Skeletal muscle tissue (tissue), 4 donors: ENCODE data around the gene TM9SF2. TPM values are rescaled to one million over a fixed set of nuclear protein-coding genes. Genes with fewer than 3 reads are reported as not detected.

ENCODE experiments used
- H3K27ac ChIP-seq: one replicate; pipeline ENCODE4 v1.7.0; 2013; ENCODE audit warnings: mild to moderate bottlenecking, low read depth, low read length, inconsistent platforms
- H3K27me3 ChIP-seq, 3 donors: one replicate each; pipeline ENCODE4 v1.7.0; 2013; ENCODE audit warnings: low read length in 3 of 3; ENCODE audit not compliant: control insufficient read depth in 3 of 3, insufficient read depth in 3 of 3
- H3K36me3 ChIP-seq, 3 donors: one replicate each; pipeline ENCODE4 v1.7.0; 2013; ENCODE audit warnings: low read length in 3 of 3; ENCODE audit not compliant: control insufficient read depth in 3 of 3, insufficient read depth in 3 of 3
- H3K4me1 ChIP-seq, 3 donors: one replicate each; pipeline ENCODE4 v1.7.0; 2013; ENCODE audit warnings: low read length in 3 of 3, mild to moderate bottlenecking in 3 of 3; ENCODE audit not compliant: control insufficient read depth in 3 of 3, insufficient read depth in 3 of 3
- H3K4me3 ChIP-seq, 3 donors: one replicate each; pipeline ENCODE4 v1.7.0; 2013; ENCODE audit warnings: low read length in 3 of 3
- H3K9ac ChIP-seq, 3 donors: one replicate each; pipeline ENCODE4 v1.7.0; 2013; ENCODE audit warnings: low read length in 3 of 3, mild to moderate bottlenecking in 3 of 3, moderate library complexity in 2 of 3, low read depth in 1 of 3
- H3K9me3 ChIP-seq, 3 donors: one replicate each; pipeline ENCODE4 v1.7.0; 2013; ENCODE audit warnings: low read length in 3 of 3; ENCODE audit not compliant: control insufficient read depth in 3 of 3
- total RNA-seq: library from RNA; depleted of rRNA; stranded (reverse); fragments of >200 nt; gene quantifications from one replicate; pipeline ENCODE4 v1.2.3, GENCODE V29; 2014
- donor health status: Osteomylitis.

Gene TM9SF2
- total RNA-seq, 1 donor from 2014 or later = 116 TPM

- H3K27ac ChIP-seq = no peak overlapping the region
- no peak overlapping the region for H3K4me3 ChIP-seq
- no peaks in the 10 kb centered on the region for H3K36me3 ChIP-seq
- H3K9me3 ChIP-seq = no peaks in the 10 kb centered on the region
- no peaks in the 10 kb centered on the region for H3K27me3 ChIP-seq
- H3K9ac ChIP-seq = no peak overlapping the region
- H3K4me1 ChIP-seq = peaks cover 4 to 6% (median 6%) of the 10 kb centered on the region in 3 donors
Observed at GRCh38 chr13:99587893-99588606, 86.8 kb downstream of the TM9SF2 start.

GRCh38 chr13:99589575-99589974 lies 88.3 kb downstream of the TM9SF2 start:
- Histone ChIP-seq H3K36me3 (no peaks in the 10 kb centered on the region), H3K27ac (no peak overlapping the region), H3K27me3 (no peaks in the 10 kb centered on the region), H3K9ac (no peak overlapping the region), H3K4me1 (peaks cover 4 to 6% (median 6%) of the 10 kb centered on the region in 3 donors), H3K4me3 (no peak overlapping the region), H3K9me3 (no peaks in the 10 kb centered on the region)

DNA sequence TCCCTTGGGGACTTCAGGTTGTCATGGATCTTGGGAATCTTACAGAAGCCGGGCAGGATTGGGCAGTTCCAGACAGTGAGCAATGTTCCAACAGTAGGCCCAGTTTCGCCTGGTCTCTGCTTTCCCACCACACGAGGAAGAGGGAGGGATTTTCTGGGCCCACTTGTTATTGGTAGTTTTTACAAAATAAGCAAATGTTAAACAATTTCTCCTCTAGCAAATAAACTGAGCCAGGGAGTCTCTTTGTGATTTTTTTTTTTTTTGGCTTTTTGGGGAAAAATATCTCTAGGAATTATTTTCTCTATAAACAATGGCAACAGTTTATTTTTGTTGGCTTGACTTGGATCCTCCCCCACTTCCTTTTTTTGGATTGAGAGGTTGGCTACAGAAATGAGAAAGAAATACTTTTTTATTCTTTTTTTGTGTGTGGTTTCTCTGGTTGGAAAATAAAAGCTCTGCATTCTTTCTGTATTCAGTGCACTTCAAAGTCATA lies 89.3 kb downstream of the TM9SF2 start:
- H3K4me3 ChIP-seq = no peak overlapping the region
- peaks cover 4 to 6% (median 6%) of the 10 kb centered on the region in 3 donors for H3K4me1 ChIP-seq
- H3K9ac ChIP-seq = no peak overlapping the region
- no peak overlapping the region for H3K27ac ChIP-seq
- no peaks in the 10 kb centered on the region for H3K9me3 ChIP-seq
- H3K36me3 ChIP-seq = no peaks in the 10 kb centered on the region
- no peaks in the 10 kb centered on the region for H3K27me3 ChIP-seq

DNA sequence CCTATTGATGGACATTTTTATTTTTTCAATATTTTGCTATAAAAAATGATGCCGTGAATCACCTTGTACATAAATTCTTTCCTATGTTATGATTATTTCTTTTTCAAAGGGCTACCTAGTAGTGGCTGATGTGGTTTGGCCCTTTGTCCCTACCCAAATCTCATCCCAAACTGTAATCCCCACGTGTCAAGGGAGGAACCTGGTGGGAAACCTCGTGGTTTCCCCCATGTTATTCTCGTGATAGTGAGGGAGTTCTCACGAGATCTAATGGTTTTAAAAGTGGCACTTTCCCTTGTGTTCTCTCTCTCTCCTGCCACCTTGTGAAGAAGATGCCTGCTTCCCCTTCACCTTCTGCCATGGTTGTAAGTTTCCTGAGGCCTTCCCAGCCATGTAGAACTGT lies 94.9 kb downstream of the TM9SF2 start:
- Histone ChIP-seq H3K9me3 (no peaks in the 10 kb centered on the region), H3K27ac (no peak overlapping the region), H3K4me3 (no peak overlapping the region), H3K4me1 (no peaks in the 10 kb centered on the region), H3K27me3 (peaks cover 0 to under 1% (median 0%) of the 10 kb centered on the region in 3 donors), H3K36me3 (no peaks in the 10 kb centered on the region), H3K9ac (no peak overlapping the region)

DNA sequence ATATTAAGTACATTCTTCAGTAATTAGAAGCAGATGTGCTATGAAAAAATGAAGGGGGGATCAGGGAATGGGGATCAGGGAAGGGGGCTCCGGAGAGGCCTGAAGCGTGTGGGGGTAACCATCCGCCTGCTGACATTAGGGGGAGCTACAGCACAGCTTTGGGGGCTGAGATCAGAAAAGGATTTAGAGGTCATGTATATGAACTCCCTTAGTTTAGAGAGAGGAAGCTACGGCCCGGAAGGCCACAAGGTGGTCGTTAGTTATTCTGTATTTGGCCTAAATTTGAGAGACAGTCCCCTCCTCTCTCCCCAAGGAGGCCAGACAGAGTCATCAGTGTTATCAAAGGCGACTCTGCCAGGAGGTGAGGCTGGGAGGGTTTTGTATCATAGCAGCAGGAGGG lies 99.0 kb downstream of the TM9SF2 start:
- H3K27me3 ChIP-seq = peaks cover 0 to 2% (median 0%) of the 10 kb centered on the region in 3 donors
- H3K9ac ChIP-seq = no peak overlapping the region
- no peak overlapping the region for H3K4me3 ChIP-seq
- H3K9me3 ChIP-seq = no peaks in the 10 kb centered on the region
- H3K36me3 ChIP-seq = no peaks in the 10 kb centered on the region
- peaks cover 0 to under 1% (median 0%) of the 10 kb centered on the region in 3 donors for H3K4me1 ChIP-seq
- H3K27ac ChIP-seq = no peak overlapping the region

GRCh38 chr13:99601535-99601934 lies 100.3 kb downstream of the TM9SF2 start:
- no peak overlapping the region for H3K27ac ChIP-seq
- H3K36me3 ChIP-seq = no peaks in the 10 kb centered on the region
- no peak overlapping the region for H3K9ac ChIP-seq
- no peak overlapping the region for H3K4me3 ChIP-seq
- peaks cover 0 to 2% (median 0%) of the 10 kb centered on the region in 3 donors for H3K27me3 ChIP-seq
- no peaks in the 10 kb centered on the region for H3K9me3 ChIP-seq
- H3K4me1 ChIP-seq = peaks cover 7 to 8% (median 7%) of the 10 kb centered on the region in 3 donors

- H3K27ac ChIP-seq = no peak overlapping the region
- no peaks in the 10 kb centered on the region for H3K36me3 ChIP-seq
- H3K27me3 ChIP-seq = peaks cover 0 to 2% (median 0%) of the 10 kb centered on the region in 3 donors
- no peaks in the 10 kb centered on the region for H3K9me3 ChIP-seq
- no peak overlapping the region for H3K9ac ChIP-seq
- peaks cover 7 to 11% (median 7%) of the 10 kb centered on the region in 3 donors for H3K4me1 ChIP-seq
- no peak overlapping the region for H3K4me3 ChIP-seq
Observed at GRCh38 chr13:99604636-99605035, 103.4 kb downstream of the TM9SF2 start.

DNA sequence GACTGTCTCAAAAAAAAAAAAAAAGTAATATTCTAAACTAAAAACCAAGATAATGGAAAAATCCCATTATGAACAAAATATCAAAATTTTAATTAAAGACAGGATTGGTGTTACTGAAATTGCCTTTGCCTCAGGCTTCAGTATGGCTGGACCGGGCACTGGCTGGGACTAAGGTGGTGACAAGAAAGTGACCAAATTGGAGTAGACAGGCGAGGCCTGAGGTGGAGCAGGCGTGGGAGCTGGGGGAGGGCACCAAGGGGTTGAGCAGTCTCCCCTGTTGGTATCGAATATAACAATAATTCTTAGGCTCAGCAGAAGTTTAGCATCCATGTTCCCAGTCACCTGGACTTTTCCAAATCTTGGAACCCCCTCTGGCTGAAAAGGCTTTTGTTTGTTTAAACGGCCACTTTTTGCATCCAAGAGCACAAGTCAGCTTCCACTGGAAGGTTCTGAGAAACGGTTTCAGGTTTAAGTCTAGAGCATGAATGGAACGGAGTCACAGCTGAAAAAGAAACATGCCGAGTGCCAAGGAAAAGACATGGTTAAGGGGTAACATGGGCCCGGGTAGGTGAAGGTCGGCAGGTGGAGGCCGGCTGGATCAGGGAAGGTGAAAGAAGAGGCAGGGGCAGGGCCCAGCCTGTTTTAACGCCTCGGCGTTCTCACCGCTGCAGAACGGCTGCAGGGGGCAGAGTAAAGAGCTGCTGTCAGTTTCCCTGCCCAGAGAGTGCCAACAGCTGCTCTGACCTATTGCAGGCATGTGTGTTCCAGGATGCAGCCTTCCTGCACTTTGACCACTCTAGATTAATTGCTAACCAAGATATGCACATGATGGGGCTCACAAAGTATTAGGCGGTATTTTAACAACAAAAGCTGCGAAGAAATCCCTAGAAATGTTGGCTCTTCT lies 104.4 kb downstream of the TM9SF2 start:
- Histone ChIP-seq H3K36me3 (no peaks in the 10 kb centered on the region), H3K9me3 (no peaks in the 10 kb centered on the region), H3K27ac (peak overlapping the region; percentile 70), H3K4me1 (peaks cover 7 to 11% (median 7%) of the 10 kb centered on the region in 3 donors), H3K27me3 (peaks cover 0 to 2% (median 0%) of the 10 kb centered on the region in 3 donors), H3K9ac (peak overlapping the region; percentile 63 to 84 (median 78)), H3K4me3 (peak overlapping the region; percentile 56 to 89 (median 68))

DNA sequence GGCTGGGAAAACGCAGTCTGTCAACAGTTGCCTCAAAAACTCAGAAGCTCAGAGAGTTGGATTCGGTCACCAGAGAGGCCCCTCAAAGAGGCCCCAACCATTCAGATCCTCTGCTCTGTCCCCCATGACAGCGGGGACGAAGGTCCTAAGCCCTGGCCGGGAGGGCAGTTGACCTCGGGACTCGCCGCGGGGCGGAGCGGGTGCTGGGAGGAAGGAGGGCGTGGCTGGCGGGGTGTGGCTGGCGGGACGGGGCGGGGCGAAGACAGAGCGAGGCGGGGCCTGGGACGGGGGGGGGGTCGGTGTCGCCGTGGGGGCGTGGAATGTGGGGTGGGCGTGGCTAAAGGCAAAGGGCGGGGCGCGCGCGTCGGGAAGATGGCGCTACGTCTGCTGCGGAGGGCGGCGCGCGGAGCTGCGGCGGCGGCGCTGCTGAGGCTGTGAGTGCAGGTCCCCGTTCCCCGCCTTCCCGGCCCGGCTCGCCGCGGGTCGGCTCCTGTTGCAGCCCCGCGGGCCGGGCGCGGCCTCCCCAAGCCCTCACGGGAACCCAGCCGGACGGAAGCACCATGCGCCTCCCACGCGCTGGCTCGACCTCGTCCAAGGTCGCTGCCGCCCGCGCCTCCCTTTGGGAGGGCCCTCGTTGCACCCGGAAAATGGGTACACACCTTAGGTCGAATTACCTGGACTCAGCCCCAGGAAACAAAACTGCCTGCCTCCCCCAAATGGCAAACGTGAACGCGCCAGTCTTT lies 105.2 kb downstream of the TM9SF2 start, which contains the start of gene CLYBL:
TSS of gene CLYBL (plus strand) at position 367 of the 743 bp plus-strand sequence.
- peak within 1 kb of the TSS; percentile 70 for H3K27ac ChIP-seq
- H3K4me3 ChIP-seq = peak within 1 kb of the TSS; percentile 90 to 93 (median 92)
- no peaks in the 10 kb centered on the region for H3K36me3 ChIP-seq
- H3K4me1 ChIP-seq = peaks cover 7 to 11% (median 7%) of the 10 kb centered on the region in 3 donors
- no peaks in the 10 kb centered on the region for H3K27me3 ChIP-seq
- H3K9ac ChIP-seq = peak within 1 kb of the TSS; percentile 85 to 88 (median 88)
- H3K9me3 ChIP-seq = no peaks in the 10 kb centered on the region
